HepG2 (cell line): Measurements from ENCODE around the gene DHX16. TPM values are rescaled to one million over a fixed set of nuclear protein-coding genes. Genes with fewer than 3 reads are reported as not detected.

Source experiments
- ATAC-seq: fragments of 200-7000 bp; cut with Tn5 transposase; 3 replicates; pipeline ENCODE4 v1.9.1; 2020; ENCODE audit warnings: mild to moderate bottlenecking, moderate library complexity
- BruUV-seq: library from RNA; stranded (reverse); fragments of 400-500 nt; replicated peaks from 2 replicates; lab custom pipeline; 2021; lab: Mats Ljungman, UMichigan
- CTCF ChIA-PET: fragments of 300-600 bp; formaldehyde crosslinking; extraction: SDS; loops from one replicate; lab custom pipeline; 2021; ENCODE audit warnings: low total read pairs, inconsistent platforms, low intra/inter-chr PET ratio; lab: Yijun Ruan, JAX
- POLR2A ChIA-PET: fragments of 350-600 bp; sonication (Branson Sonifier 250); formaldehyde crosslinking; loops from one replicate; lab custom pipeline; 2020; ENCODE audit warnings: antibody characterized with exemption, inconsistent platforms; lab: Yijun Ruan, JAX
- DNase-seq: peaks from one replicate; pipeline ENCODE4 v3.0.0-alpha.2; 2015; ENCODE audit warnings: low spot score
- FAIRE-seq: peaks from 3 replicates; lab custom pipeline; 2011; peaks lifted over from hg19 to GRCh38; lab: Jason Lieb, UNC
- H2AFZ ChIP-seq: one replicate; pipeline ENCODE4 v1.6.1; 2011; ENCODE audit warnings: low read length, inconsistent platforms
- H3K27ac ChIP-seq: fragments of 300-600 bp; 3 replicates; pipeline ENCODE4 v1.8.0; 2011; ENCODE audit warnings: mixed run types, mild to moderate bottlenecking, mixed read lengths, low read length, inconsistent platforms; ENCODE audit not compliant: insufficient read depth; ENCODE audit errors: extremely low read length
- H3K27me3 ChIP-seq, 2 experiments: fragments of 200-600 bp in 1 of 2; 2 replicates in 1 of 2; 3 replicates in 1 of 2; pipeline versions ENCODE4 v1.6.0 to v1.8.0; 2011; ENCODE audit warnings: low read length in 2 of 2, mild to moderate bottlenecking in 2 of 2, moderate library complexity in 2 of 2, inconsistent platforms in 1 of 2; ENCODE audit not compliant: insufficient read depth in 2 of 2, control insufficient read depth in 1 of 2
- H3K36me3 ChIP-seq, 2 experiments: fragments of 200-600 bp in 1 of 2; replicated peaks in 1 of 2; 2 replicates in 1 of 2; 3 replicates in 1 of 2; pipeline versions ENCODE4 v1.5.1 to v1.8.0; 2011; ENCODE audit warnings: low read length in 2 of 2, inconsistent platforms in 1 of 2; ENCODE audit not compliant: insufficient read depth in 2 of 2, control insufficient read depth in 1 of 2
- H3K4me1 ChIP-seq: 2 replicates; pipeline ENCODE4 v1.5.1; 2012; ENCODE audit warnings: low read length, inconsistent platforms; ENCODE audit not compliant: insufficient read depth
- H3K4me2 ChIP-seq: 2 replicates; pipeline ENCODE4 v1.6.0; 2011; ENCODE audit warnings: low read depth, low read length, inconsistent platforms
- H3K4me3 ChIP-seq, 3 experiments: fragments of 200-600 bp in 1 of 3; sonication (generic), shearing (Covaris generic) in 1 of 3; replicated peaks in 1 of 3; 2 replicates each; pipeline ENCODE4 v1.5.1; 2011 to 2016; ENCODE audit warnings: low read length in 3 of 3, inconsistent platforms in 2 of 3, low read depth in 2 of 3, mild to moderate bottlenecking in 2 of 3, control low read depth in 1 of 3, mixed read lengths in 1 of 3; ENCODE audit not compliant: insufficient read depth in 1 of 3
- H3K79me2 ChIP-seq: one replicate; pipeline ENCODE4 v1.6.1; 2011; ENCODE audit warnings: low read length, inconsistent platforms; ENCODE audit not compliant: insufficient read depth
- H3K9ac ChIP-seq: 2 replicates; pipeline ENCODE4 v1.6.0; 2011; ENCODE audit warnings: mild to moderate bottlenecking, low read depth, low read length, inconsistent platforms; ENCODE audit not compliant: insufficient read depth
- H3K9me3 ChIP-seq: 2 replicates; pipeline ENCODE4 v1.5.1; 2012; ENCODE audit warnings: mild to moderate bottlenecking, low read length
- H4K20me1 ChIP-seq: 2 replicates; pipeline ENCODE4 v1.6.0; 2011; ENCODE audit warnings: inconsistent platforms, mild to moderate bottlenecking, low read length, moderate library complexity; ENCODE audit not compliant: insufficient read depth
- AGO2 ChIP-seq: fragments of 200-400 bp; formaldehyde crosslinking; optimal IDR thresholded peaks from 2 replicates; pipeline ENCODE3; 2017; ENCODE audit warnings: mild to moderate bottlenecking, low read depth, low read length, moderate library complexity
- PAF1 ChIP-seq: IDR thresholded peaks from 2 replicates; pipeline ENCODE4 v1.6.1; 2016; ENCODE audit warnings: missing genetic modification reagents, missing compliant biosample characterization
- POLR2AphosphoS2 ChIP-seq: IDR thresholded peaks from 2 replicates; pipeline ENCODE4 v1.6.1; 2011; ENCODE audit warnings: low read depth, low read length, improper control_type of control experiment
- POLR2AphosphoS5 ChIP-seq: IDR thresholded peaks from 2 replicates; pipeline ENCODE4 v1.6.1; 2012; ENCODE audit warnings: low read depth, low read length
- REPIN1 ChIP-seq: sonication (generic); formaldehyde crosslinking; IDR thresholded peaks from 2 replicates; pipeline ENCODE4 v1.8.0; 2022; ENCODE audit warnings: missing genetic modification reagents, low read depth, mild to moderate bottlenecking, borderline replicate concordance
- ZNF33B ChIP-seq: sonication (generic); formaldehyde crosslinking; IDR thresholded peaks from 2 replicates; pipeline ENCODE4 v1.5.1; 2020; ENCODE audit warnings: mild to moderate bottlenecking, missing genetic modification reagents
- WGBS: methylation state at CpG from one replicate; pipeline ENCODE4 v1.1.6; 2017; ENCODE audit warnings: low lambda C conversion rate; 5-methylcytosine and 5-hydroxymethylcytosine counted together
- in situ Hi-C: cut with HindIII; loops from 2 replicates; pipeline ENCODE4 v1.10.0; 2017; ENCODE audit warnings: low pct_unique_long_range_greater_than_20kb; ENCODE audit not compliant: extremely low pct_ligation_motif_present
- intact Hi-C: fragments of 100-400 bp; cut with micrococcal nuclease; formaldehyde crosslinking; loops from one replicate; pipeline ENCODE4 v1.10.0; 2022; ENCODE audit not compliant: unreplicated experiment
- polyA plus RNA-seq, 8 experiments: library from polyadenylated mRNA; depleted of rRNA in 3 of 8; stranded (reverse) in 7 of 8; unstranded in 1 of 8; fragments of >200 nt; fragmentation: Illumina TruSeq in 4 of 8; extraction: Trizol in 4 of 8; gene quantifications; 2 replicates each; pipeline versions ENCODE4 v1.2.1 to v1.2.3, GENCODE V29; 2011 to 2016; ENCODE audit warnings: low read depth in 4 of 8, missing spikeins in 1 of 8, mixed read lengths in 1 of 8; ENCODE audit not compliant: insufficient read depth in 1 of 8
- total RNA-seq, 5 experiments: library from RNA; depleted of rRNA; stranded (reverse); fragments of >200 nt; fragmentation: Illumina TruSeq; extraction: Trizol; gene quantifications; 2 replicates each; pipeline ENCODE4 v1.2.3, GENCODE V29; 2016; ENCODE audit warnings: low read depth in 1 of 5
- TF ChIP-seq, protein P1 (sequence below): sonication (generic); formaldehyde crosslinking; IDR thresholded peaks from 2 replicates; pipeline ENCODE4 v1.5.0; 2020; ENCODE audit warnings: mild to moderate bottlenecking, missing genetic modification reagents, moderate library complexity
- TF ChIP-seq, protein P2 (sequence below): fragments of 450-650 bp; IDR thresholded peaks from 2 replicates; pipeline ENCODE4 v1.6.1; 2017; ENCODE audit warnings: mild to moderate bottlenecking
- TF ChIP-seq, protein P3 (sequence below), 2 experiments: sonication (generic) in 1 of 2; formaldehyde crosslinking in 1 of 2; IDR thresholded peaks; 2 replicates each; pipeline versions ENCODE4 v1.5.1 to v1.6.1; 2011 to 2020; ENCODE audit warnings: borderline replicate concordance in 1 of 2, low read depth in 1 of 2, low read length in 1 of 2, mild to moderate bottlenecking in 1 of 2, missing genetic modification reagents in 1 of 2, moderate library complexity in 1 of 2
- TF ChIP-seq, protein P4 (sequence below), 2 experiments: sonication (generic) in 1 of 2; formaldehyde crosslinking in 1 of 2; IDR thresholded peaks; 2 replicates each; pipeline versions ENCODE4 v1.6.1 to v1.9.0; 2014 to 2022; ENCODE audit warnings: antibody characterized with exemption in 1 of 2, borderline replicate concordance in 1 of 2, inconsistent platforms in 1 of 2, low read depth in 1 of 2, missing genetic modification reagents in 1 of 2

DHX16 gene
- total and polyA plus RNA-seq, 2 of the 13 experiments (the other 11 are each of a cell fraction or from before 2014, with no cell fraction given), result 57.0 to 58.5 TPM

DNA sequence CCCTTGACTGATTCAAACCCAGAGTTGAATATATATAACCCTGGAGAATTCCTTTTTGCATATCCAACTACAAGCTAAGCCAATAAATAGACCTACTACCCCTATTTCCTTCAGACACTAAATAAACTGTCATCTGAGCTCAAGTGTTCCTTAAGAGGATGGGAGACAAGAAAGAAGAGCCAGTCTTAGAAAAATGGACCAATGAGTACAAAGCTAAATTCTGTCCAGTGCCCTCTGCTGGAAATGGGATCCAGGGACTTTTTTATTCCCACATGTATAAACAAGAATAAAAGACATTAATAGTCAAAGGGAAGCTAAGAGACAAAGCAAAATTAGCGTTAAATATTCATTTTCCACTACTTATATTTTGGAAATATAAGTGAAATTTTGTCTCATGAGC is 60.6 kb downstream of the DHX16 start:
- ATAC-seq, result no peak
- H2AFZ ChIP-seq, result no peak overlapping the region
- ChIA-PET POLR2A (interaction anchor here (0.8 to 4.8 kb wide), 17 partner anchors 11 to 110 kb away, joined by 3 to 172 read pairs (median 6); partner anchors contain the start of genes ABCF1, ATAT1, C6orf136 and DHX16), CTCF (interaction anchor here (0.9 kb wide), 1 partner anchor 130 kb away, joined by 3 read pairs; no protein-coding TSS in a partner anchor)
- no TSS peak for BruUV-seq
- WGBS, result 94% methylated on average over 1 of the region's 1 CpG
- in situ Hi-C loops, result no loop called here
- H3K4me3 ChIP-seq, result no peak overlapping the region
- no peak overlapping the region for H3K27ac ChIP-seq
- intact Hi-C loops, result no loop called here
- H3K79me2 ChIP-seq, result peaks cover 23% of the 10 kb centered on the region
- peaks cover 22% of the 10 kb centered on the region for H3K4me1 ChIP-seq
- no peak overlapping the region for H3K4me2 ChIP-seq
- H4K20me1 ChIP-seq, result peaks cover 12% of the 10 kb centered on the region
- DNase-seq, result no peak
- H3K9ac ChIP-seq, result no peak overlapping the region
- H3K9me3 ChIP-seq, result no peaks in the 10 kb centered on the region
- TF ChIP-seq, protein P1, sequence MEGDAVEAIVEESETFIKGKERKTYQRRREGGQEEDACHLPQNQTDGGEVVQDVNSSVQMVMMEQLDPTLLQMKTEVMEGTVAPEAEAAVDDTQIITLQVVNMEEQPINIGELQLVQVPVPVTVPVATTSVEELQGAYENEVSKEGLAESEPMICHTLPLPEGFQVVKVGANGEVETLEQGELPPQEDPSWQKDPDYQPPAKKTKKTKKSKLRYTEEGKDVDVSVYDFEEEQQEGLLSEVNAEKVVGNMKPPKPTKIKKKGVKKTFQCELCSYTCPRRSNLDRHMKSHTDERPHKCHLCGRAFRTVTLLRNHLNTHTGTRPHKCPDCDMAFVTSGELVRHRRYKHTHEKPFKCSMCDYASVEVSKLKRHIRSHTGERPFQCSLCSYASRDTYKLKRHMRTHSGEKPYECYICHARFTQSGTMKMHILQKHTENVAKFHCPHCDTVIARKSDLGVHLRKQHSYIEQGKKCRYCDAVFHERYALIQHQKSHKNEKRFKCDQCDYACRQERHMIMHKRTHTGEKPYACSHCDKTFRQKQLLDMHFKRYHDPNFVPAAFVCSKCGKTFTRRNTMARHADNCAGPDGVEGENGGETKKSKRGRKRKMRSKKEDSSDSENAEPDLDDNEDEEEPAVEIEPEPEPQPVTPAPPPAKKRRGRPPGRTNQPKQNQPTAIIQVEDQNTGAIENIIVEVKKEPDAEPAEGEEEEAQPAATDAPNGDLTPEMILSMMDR (CRISPR knock-in tag), result peak; percentile 22; the same call in 1 of the 2 replicates
- TF ChIP-seq POLR2AphosphoS5 (peak; percentile 36; the same call in 1 of the 2 replicates), REPIN1 (no peak), ZNF33B (CRISPR knock-in tag) (no peak), PAF1 (CRISPR knock-in tag) (peak; percentile 83; the same call in 1 of the 2 replicates), POLR2AphosphoS2 (no peak), AGO2 (peak; percentile 75)
- TF ChIP-seq, protein P2, sequence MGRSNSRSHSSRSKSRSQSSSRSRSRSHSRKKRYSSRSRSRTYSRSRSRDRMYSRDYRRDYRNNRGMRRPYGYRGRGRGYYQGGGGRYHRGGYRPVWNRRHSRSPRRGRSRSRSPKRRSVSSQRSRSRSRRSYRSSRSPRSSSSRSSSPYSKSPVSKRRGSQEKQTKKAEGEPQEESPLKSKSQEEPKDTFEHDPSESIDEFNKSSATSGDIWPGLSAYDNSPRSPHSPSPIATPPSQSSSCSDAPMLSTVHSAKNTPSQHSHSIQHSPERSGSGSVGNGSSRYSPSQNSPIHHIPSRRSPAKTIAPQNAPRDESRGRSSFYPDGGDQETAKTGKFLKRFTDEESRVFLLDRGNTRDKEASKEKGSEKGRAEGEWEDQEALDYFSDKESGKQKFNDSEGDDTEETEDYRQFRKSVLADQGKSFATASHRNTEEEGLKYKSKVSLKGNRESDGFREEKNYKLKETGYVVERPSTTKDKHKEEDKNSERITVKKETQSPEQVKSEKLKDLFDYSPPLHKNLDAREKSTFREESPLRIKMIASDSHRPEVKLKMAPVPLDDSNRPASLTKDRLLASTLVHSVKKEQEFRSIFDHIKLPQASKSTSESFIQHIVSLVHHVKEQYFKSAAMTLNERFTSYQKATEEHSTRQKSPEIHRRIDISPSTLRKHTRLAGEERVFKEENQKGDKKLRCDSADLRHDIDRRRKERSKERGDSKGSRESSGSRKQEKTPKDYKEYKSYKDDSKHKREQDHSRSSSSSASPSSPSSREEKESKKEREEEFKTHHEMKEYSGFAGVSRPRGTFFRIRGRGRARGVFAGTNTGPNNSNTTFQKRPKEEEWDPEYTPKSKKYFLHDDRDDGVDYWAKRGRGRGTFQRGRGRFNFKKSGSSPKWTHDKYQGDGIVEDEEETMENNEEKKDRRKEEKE, result no peak
- TF ChIP-seq, protein P3, sequence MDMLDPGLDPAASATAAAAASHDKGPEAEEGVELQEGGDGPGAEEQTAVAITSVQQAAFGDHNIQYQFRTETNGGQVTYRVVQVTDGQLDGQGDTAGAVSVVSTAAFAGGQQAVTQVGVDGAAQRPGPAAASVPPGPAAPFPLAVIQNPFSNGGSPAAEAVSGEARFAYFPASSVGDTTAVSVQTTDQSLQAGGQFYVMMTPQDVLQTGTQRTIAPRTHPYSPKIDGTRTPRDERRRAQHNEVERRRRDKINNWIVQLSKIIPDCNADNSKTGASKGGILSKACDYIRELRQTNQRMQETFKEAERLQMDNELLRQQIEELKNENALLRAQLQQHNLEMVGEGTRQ (IDR thresholded peaks at IDR 0.05; ENCODE audit: low read depth, low read length), result no peak
- TF ChIP-seq, protein P3 (CRISPR knock-in tag; IDR thresholded peaks at IDR 0.05; ENCODE audit: borderline replicate concordance), result no peak
- TF ChIP-seq, protein P4, sequence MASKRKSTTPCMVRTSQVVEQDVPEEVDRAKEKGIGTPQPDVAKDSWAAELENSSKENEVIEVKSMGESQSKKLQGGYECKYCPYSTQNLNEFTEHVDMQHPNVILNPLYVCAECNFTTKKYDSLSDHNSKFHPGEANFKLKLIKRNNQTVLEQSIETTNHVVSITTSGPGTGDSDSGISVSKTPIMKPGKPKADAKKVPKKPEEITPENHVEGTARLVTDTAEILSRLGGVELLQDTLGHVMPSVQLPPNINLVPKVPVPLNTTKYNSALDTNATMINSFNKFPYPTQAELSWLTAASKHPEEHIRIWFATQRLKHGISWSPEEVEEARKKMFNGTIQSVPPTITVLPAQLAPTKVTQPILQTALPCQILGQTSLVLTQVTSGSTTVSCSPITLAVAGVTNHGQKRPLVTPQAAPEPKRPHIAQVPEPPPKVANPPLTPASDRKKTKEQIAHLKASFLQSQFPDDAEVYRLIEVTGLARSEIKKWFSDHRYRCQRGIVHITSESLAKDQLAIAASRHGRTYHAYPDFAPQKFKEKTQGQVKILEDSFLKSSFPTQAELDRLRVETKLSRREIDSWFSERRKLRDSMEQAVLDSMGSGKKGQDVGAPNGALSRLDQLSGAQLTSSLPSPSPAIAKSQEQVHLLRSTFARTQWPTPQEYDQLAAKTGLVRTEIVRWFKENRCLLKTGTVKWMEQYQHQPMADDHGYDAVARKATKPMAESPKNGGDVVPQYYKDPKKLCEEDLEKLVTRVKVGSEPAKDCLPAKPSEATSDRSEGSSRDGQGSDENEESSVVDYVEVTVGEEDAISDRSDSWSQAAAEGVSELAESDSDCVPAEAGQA (IDR thresholded peaks at IDR 0.05; ENCODE audit: low read depth), result no peak
- TF ChIP-seq, protein P4 (CRISPR knock-in tag; IDR thresholded peaks at IDR 0.05; ENCODE audit: borderline replicate concordance), result no peak
- no peaks in the 10 kb centered on the region; a peak in 1 of 5 replicates for H3K27me3 ChIP-seq
- peaks cover 9 to 25% of the 10 kb centered on the region in 2 experiments for H3K36me3 ChIP-seq
- no peak for FAIRE-seq
